Neural cell (in vitro differentiated cells): Measurements from ENCODE around the gene FLRT2. TPM values are rescaled to one million over a fixed set of nuclear protein-coding genes. Genes with fewer than 3 reads are reported as not detected.

Experiments used
- H2AFZ ChIP-seq: fragments of 200-600, 300-800 bp; sonication (generic), shearing (Covaris generic); 2 replicates; pipeline ENCODE4 v1.6.0; 2014; ENCODE audit warnings: low read depth, mild to moderate bottlenecking, antibody characterized with exemption, low read length, moderate library complexity
- H3F3A ChIP-seq: fragments of 200-600 bp; shearing (Covaris generic); 2 replicates; pipeline ENCODE4 v1.6.1; 2016; ENCODE audit warnings: mild to moderate bottlenecking, moderate library complexity, mixed read lengths, antibody characterized with exemption, low read length; ENCODE audit not compliant: insufficient read depth, poor library complexity, severe bottlenecking
- H3K27ac ChIP-seq: fragments of 200-600, 300-800 bp; sonication (generic), shearing (Covaris generic); 2 replicates; pipeline ENCODE4 v1.5.1; 2014; ENCODE audit warnings: mild to moderate bottlenecking, low read length, moderate library complexity
- H3K27me3 ChIP-seq: fragments of 300-800, 200-600 bp; sonication (generic), shearing (Covaris generic); 2 replicates; pipeline ENCODE4 v1.6.0; 2014; ENCODE audit warnings: mild to moderate bottlenecking, low read depth, low read length, moderate library complexity; ENCODE audit not compliant: insufficient read depth
- H3K36me3 ChIP-seq: fragments of 300-800, 200-600 bp; sonication (generic), shearing (Covaris generic); 2 replicates; pipeline ENCODE4 v1.5.1; 2014; ENCODE audit warnings: mild to moderate bottlenecking, antibody characterized with exemption, low read length, moderate library complexity; ENCODE audit not compliant: insufficient read depth
- H3K4me2 ChIP-seq: fragments of 300-800, 200-600 bp; sonication (generic), shearing (Covaris generic); 2 replicates; pipeline ENCODE4 v1.6.0; 2014; ENCODE audit warnings: mild to moderate bottlenecking, low read length
- H3K4me3 ChIP-seq: fragments of 300-800, 200-600 bp; sonication (generic), shearing (Covaris generic); 2 replicates; pipeline ENCODE4 v1.5.1; 2014; ENCODE audit warnings: mild to moderate bottlenecking, low read length, moderate library complexity
- H3K79me2 ChIP-seq: fragments of 200-600 bp; shearing (Covaris generic); replicated peaks from 2 replicates; pipeline ENCODE4 v1.6.0; 2014; ENCODE audit warnings: mild to moderate bottlenecking, low read length, moderate library complexity; ENCODE audit not compliant: insufficient read depth
- H3K9ac ChIP-seq: fragments of 300-800, 200-600 bp; sonication (generic), shearing (Covaris generic); 2 replicates; pipeline ENCODE4 v1.6.1; 2016; ENCODE audit warnings: mild to moderate bottlenecking, low read length, mixed read lengths
- H3K9me2 ChIP-seq: fragments of 200-600 bp; shearing (Covaris generic); 2 replicates; pipeline ENCODE4 v1.6.1; 2016; ENCODE audit warnings: mild to moderate bottlenecking, low read length, mixed read lengths; ENCODE audit not compliant: insufficient read depth
- H3K9me3 ChIP-seq: fragments of 200-600, 300-800 bp; sonication (generic), shearing (Covaris generic); 2 replicates; pipeline ENCODE4 v1.6.1; 2016; ENCODE audit warnings: mild to moderate bottlenecking, mixed run types, low read length, moderate library complexity, mixed read lengths
- H4K20me1 ChIP-seq: fragments of 200-600 bp; shearing (Covaris generic); 2 replicates; pipeline ENCODE4 v1.6.1; 2016; ENCODE audit warnings: mild to moderate bottlenecking, mixed run types; ENCODE audit not compliant: insufficient read depth
- CTCF ChIP-seq: fragments of 450-650 bp; IDR thresholded peaks from 2 replicates; pipeline ENCODE4 v1.5.1; 2014; ENCODE audit warnings: antibody characterized with exemption, mild to moderate bottlenecking, moderate library complexity; ENCODE audit not compliant: poor library complexity, severe bottlenecking
- EP300 ChIP-seq: fragments of 450-650 bp; conservative IDR thresholded peaks from 2 replicates; pipeline ENCODE4 v1.6.1; 2014; ENCODE audit warnings: antibody characterized with exemption, mild to moderate bottlenecking, moderate library complexity; ENCODE audit not compliant: poor library complexity, severe bottlenecking
- EZH2 ChIP-seq: fragments of 200-600, 300-800 bp; shearing (Covaris generic), sonication (generic); IDR thresholded peaks from 2 replicates; pipeline ENCODE4 v1.6.1; 2014; ENCODE audit warnings: antibody characterized with exemption, low read length, borderline replicate concordance, mild to moderate bottlenecking; ENCODE audit not compliant: insufficient read depth, poor library complexity, severe bottlenecking
- MXI1 ChIP-seq: fragments of 450-650 bp; conservative IDR thresholded peaks from 2 replicates; pipeline ENCODE4 v1.6.1; 2014; ENCODE audit warnings: antibody characterized with exemption, mild to moderate bottlenecking; ENCODE audit not compliant: poor library complexity, severe bottlenecking
- POLR2AphosphoS5 ChIP-seq: IDR thresholded peaks from 2 replicates; pipeline ENCODE4 v1.6.1; 2012
- RAD21 ChIP-seq: fragments of 450-650 bp; conservative IDR thresholded peaks from 2 replicates; pipeline ENCODE4 v1.6.1; 2014; ENCODE audit warnings: antibody characterized with exemption, mild to moderate bottlenecking, moderate library complexity
- REST ChIP-seq: IDR thresholded peaks from 2 replicates; pipeline ENCODE4 v1.6.1; 2012; ENCODE audit warnings: borderline replicate concordance
- SMC3 ChIP-seq: fragments of 450-650 bp; conservative IDR thresholded peaks from 2 replicates; pipeline ENCODE4 v1.6.1; 2014; ENCODE audit warnings: antibody characterized with exemption, mild to moderate bottlenecking, moderate library complexity; ENCODE audit not compliant: poor library complexity
- TAF1 ChIP-seq: IDR thresholded peaks from 2 replicates; pipeline ENCODE4 v1.6.1; 2012; ENCODE audit warnings: low read depth
- polyA plus RNA-seq: library from polyadenylated mRNA; depleted of rRNA; stranded (reverse); fragments of >200 nt; gene quantifications from 2 replicates; pipeline ENCODE4 v1.2.3, GENCODE V29; 2014

Gene FLRT2
- polyA plus RNA-seq, 1 donor from 2014 or later: 5.1 TPM

GRCh38 chr14:85653029-85653428 is 123.1 kb downstream of the FLRT2 start:
- Histone ChIP-seq H3K9ac (no peak overlapping the region), H4K20me1 (no peaks in the 10 kb centered on the region), H3K4me3 (no peak overlapping the region), H3K36me3 (no peaks in the 10 kb centered on the region), H2AFZ (no peak overlapping the region), H3K79me2 (no peaks in the 10 kb centered on the region), H3K9me2 (no peaks in the 10 kb centered on the region), H3K27ac (no peak overlapping the region), H3K9me3 (no peaks in the 10 kb centered on the region), H3F3A (no peaks in the 10 kb centered on the region), H3K27me3 (no peaks in the 10 kb centered on the region), H3K4me2 (no peak overlapping the region)
- TF ChIP-seq SMC3 (no peak), REST (no peak), EZH2 (no peak), POLR2AphosphoS5 (no peak), EP300 (no peak), RAD21 (no peak), CTCF (no peak), MXI1 (no peak), TAF1 (no peak)

- Histone ChIP-seq H3K9me3 (no peaks in the 10 kb centered on the region), H3K9ac (no peak overlapping the region), H3F3A (no peaks in the 10 kb centered on the region), H3K36me3 (no peaks in the 10 kb centered on the region), H2AFZ (no peak overlapping the region), H3K9me2 (no peaks in the 10 kb centered on the region), H3K27me3 (no peaks in the 10 kb centered on the region), H3K79me2 (no peaks in the 10 kb centered on the region), H3K27ac (no peak overlapping the region), H4K20me1 (no peaks in the 10 kb centered on the region), H3K4me3 (no peak overlapping the region), H3K4me2 (no peak overlapping the region)
- no peak for TF ChIP-seq SMC3
- no peak for TF ChIP-seq MXI1
- TF ChIP-seq EP300: no peak
- no peak for TF ChIP-seq EZH2
- no peak for TF ChIP-seq POLR2AphosphoS5
- TF ChIP-seq CTCF: no peak
- TF ChIP-seq RAD21: no peak
- no peak for TF ChIP-seq REST
- TF ChIP-seq TAF1: no peak
Measured at GRCh38 chr14:85660243-85660922, 130.4 kb downstream of the FLRT2 start.
